ENCODE results near the gene PRKRIP1.

DNA sequence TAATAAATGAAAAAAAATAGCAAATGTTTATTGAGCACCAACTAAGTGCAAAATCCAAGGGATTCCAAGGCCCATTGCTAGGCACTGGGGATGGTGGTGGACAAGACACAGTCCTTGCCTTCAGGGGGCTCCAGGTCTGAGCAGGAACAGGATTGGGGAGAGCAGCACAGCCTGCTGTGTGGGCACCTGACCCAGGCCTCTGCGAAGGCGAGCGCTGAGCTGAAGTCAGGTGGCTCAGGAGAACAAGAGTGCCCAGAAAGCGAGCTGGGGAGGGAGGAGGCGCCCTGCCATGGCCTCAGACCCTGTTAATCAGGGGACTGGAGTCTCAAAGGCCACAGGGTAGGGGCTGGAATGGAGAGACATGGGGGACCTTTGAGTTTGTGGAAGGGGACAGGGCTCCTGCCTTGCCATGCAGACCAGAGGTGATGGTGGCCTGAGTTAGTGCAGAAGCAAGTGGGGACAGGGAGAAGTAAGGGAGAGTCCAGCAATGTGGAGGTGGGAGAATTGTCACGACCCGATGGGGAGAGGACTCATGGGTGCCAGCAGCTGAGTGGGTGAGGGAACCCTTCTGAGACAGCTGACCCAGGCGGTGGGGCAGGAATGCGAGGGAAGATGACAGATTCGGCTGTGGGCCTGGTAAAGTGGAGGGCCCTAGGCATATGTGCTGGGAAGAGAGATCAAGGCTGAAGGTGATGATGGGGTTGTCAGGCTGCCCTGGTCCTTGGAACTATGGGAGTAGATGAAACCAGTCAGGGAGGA is 33.2 kb downstream of the PRKRIP1 start:
- TF ChIP-seq, protein P1, sequence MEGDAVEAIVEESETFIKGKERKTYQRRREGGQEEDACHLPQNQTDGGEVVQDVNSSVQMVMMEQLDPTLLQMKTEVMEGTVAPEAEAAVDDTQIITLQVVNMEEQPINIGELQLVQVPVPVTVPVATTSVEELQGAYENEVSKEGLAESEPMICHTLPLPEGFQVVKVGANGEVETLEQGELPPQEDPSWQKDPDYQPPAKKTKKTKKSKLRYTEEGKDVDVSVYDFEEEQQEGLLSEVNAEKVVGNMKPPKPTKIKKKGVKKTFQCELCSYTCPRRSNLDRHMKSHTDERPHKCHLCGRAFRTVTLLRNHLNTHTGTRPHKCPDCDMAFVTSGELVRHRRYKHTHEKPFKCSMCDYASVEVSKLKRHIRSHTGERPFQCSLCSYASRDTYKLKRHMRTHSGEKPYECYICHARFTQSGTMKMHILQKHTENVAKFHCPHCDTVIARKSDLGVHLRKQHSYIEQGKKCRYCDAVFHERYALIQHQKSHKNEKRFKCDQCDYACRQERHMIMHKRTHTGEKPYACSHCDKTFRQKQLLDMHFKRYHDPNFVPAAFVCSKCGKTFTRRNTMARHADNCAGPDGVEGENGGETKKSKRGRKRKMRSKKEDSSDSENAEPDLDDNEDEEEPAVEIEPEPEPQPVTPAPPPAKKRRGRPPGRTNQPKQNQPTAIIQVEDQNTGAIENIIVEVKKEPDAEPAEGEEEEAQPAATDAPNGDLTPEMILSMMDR (IDR thresholded peaks at IDR 0.05; ENCODE audit: insufficient read depth, low read length, poor library complexity, severe bottlenecking), result no peak
- TF ChIP-seq EZH2phosphoT487 (conservative IDR thresholded peaks at IDR 0.05; ENCODE audit: low read length), result no peak

Measured in SU-DHL-6 (cell line).